Non-pigmented ciliary epithelial cell (primary cell): ENCODE data around the gene NGEF.
"Not testable (repeated sequence)": the region's sequence is repeated elsewhere in the genome, so short reads cannot be mapped to it uniquely, and the experiment has no call there.

Experiments
- DNase-seq: peaks from one replicate; pipeline ENCODE4 v3.0.0-alpha.2; 2010; ENCODE audit warnings: low read depth

NGEF gene, protein sequence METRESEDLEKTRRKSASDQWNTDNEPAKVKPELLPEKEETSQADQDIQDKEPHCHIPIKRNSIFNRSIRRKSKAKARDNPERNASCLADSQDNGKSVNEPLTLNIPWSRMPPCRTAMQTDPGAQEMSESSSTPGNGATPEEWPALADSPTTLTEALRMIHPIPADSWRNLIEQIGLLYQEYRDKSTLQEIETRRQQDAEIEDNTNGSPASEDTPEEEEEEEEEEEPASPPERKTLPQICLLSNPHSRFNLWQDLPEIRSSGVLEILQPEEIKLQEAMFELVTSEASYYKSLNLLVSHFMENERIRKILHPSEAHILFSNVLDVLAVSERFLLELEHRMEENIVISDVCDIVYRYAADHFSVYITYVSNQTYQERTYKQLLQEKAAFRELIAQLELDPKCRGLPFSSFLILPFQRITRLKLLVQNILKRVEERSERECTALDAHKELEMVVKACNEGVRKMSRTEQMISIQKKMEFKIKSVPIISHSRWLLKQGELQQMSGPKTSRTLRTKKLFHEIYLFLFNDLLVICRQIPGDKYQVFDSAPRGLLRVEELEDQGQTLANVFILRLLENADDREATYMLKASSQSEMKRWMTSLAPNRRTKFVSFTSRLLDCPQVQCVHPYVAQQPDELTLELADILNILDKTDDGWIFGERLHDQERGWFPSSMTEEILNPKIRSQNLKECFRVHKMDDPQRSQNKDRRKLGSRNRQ

DNA sequence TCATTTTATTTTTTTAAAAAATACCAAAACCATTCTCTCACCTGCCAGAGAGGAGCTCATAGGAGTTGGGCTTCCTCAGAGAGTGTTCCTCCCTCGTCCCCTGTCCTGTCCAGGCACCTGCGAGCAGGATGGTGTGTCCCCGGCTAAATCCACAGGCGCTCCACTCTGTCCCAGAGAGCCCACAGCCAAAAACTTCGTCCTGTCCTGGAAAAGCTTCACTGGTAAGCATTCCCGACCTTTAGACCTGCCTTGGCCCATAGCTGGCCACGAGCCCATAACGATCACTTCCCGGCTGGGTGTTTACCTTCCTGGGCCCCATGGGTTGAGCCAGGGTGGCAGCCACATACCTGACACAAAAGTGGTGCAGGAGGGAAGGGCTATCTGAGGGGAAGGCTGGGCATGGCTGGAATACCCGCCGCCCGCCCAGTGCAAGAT, at the start of gene NGEF:
NGEF (minus strand) TSS at position 230 of the 435 bp plus-strand sequence. CDS start 38,366 bp downstream, outside the sequence.
- DNase-seq = no peak

DNA sequence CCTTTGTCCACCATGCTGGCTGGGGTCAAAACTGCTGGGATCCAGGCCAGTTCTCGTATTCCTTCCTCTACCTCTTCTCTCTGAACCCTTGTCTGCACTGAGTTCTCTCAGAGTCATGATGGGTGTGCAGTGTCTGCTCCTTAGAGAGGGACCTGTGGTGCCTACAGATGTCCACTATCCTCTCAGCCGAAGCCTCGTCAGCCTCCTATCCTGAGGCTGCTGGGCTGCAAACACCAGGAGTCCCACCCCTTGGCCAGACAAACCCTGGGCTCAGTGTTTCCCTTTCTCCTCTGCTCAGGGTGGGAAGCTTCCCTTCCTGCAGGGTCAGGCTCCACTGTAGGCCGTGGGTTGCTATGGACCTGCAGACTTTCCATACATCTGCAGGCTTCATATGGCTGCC, 49.4 kb upstream of the NGEF start:
- no peak for DNase-seq

DNA sequence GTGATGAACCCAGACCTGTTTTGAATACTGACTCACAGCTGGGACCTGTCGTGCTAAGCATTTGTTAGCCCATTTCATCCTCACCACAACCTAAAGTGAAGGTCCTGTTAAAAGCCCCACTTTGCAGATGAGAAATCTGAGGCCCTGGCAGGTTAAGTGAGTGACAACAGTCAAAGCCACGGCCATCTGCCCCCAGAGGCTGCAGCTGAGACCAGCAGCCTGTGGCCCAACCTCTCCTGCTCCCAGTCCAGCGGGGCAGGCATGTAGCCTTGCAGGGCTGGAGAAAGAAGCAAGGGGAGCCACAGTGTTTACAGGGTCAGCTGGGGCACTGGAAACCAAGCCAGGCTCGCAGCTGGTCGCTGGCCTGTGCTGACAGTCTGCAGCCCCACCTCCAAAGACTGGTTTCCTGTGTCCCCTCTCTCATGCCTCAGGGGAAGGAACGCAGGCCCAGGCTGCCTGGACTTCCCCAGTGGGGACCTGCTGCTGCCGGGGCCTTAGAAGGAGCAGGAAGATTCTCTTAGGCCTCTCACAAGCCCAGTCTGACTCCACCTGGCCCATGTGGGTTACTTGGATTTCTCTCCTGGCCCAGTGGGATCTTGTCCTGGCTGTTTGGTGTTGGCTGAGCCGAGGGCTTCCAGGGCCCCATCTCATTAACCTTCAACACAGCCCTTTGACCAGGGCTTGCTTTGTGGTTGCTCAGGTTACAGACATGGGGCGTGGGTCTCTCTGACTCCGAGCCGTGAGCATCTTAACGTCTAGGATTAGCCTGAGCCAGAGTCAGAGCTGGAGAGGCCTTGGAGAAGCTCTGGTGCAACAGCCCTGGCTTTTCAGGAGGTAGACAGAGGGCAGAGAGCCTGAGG, 48.8 kb upstream of the NGEF start:
- no peak for DNase-seq

DNA sequence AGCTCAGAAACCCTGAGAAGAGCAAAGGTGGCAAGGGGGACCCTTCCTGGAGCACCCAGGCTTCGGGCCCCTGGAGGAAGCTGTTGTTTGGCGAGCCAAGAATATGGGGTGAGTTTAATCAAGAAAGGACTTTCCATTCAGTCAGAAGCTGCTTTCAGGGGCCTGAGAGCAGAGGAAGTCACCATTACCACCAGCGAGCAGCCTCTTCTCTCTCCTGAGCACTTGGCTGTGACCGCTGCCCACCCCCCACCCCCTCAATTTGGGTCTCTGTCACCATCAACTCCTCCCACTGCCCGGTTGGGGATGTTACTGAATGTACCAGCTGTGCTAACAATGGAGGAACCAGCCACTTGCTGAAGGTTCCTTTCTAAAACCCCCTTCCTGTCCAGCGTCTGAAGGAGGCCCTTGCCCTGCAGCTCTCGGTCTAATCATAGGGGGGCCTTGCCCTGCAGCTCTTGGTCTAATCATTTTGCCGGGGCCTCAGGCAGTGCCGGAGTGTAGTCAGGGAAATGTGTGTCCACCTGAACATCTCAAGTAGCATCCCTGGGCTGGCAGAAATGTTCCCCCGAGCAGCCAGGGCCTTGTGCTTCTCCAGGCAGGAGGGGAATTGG, 48.0 kb upstream of the NGEF start:
- no peak for DNase-seq

DNA sequence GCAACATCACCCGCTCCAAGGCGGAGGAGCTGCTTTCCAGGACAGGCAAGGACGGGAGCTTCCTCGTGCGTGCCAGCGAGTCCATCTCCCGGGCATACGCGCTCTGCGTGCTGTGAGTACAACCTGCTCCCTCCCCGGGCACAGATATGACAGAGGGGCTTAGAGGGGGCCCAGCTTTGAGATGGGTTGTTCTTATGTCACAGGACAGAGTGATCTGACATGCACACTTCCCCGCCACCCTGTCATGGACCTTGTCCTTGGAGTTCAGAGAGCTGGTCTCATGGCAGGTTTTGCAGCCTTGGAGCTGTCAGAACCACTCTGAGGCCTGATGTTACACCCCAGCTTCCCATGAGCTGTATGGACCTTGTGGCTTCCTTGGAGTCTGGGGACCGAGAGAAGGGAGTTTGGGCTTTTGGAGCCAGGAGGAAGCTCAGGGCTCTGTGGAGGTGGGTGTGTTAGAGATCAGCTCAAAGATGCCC, 47.5 kb upstream of the NGEF start:
- no peak for DNase-seq

DNA sequence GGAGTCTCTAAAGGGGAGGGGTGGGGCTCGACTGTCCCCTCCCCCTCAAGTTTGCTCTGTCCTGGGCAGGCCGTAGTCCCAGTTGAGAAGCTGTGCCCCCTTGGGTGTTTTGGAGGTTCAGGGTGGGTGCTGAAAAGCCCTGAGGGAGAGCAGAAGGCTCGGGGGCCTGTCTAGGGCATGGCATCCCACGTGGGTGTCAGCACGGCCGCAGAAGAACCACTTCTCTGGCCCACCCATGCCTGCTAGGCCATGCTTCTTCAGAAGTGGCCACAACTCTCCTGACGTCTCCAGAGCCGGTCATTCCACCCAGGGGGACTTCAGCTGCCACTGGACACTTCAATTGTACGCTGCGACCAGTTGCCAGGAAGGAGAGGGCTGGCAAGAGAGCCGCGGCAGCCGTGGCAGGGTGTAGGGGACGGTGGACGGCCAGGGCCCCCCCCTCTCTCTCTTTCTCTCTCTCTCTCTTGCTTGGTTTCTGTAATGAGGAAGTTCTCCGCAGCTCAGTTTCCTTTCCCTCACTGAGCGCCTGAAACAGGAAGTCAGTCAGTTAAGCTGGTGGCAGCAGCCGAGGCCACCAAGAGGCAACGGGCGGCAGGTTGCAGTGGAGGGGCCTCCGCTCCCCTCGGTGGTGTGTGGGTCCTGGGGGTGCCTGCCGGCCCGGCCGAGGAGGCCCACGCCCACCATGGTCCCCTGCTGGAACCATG, 46.9 kb upstream of the NGEF start, which contains the start of gene INPP5D:
INPP5D (plus strand) TSS at position 546 of the 704 bp plus-strand sequence; CDS start at position 683, 137 bp downstream.
- no peak for DNase-seq

DNA sequence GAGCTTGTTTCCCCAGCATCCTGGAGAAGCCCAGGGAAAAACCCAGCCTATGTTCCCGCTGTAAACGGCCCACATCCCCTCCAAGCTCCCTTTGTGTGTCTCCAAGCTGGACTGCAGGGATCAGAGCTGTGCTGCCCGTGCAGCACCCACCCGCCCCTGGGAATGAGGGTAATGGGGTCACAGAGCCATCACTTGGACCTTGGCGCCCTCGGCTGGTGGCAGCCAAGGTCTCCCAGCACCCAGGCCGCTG, 46.4 kb upstream of the NGEF start:
- DNase-seq = no peak

DNA sequence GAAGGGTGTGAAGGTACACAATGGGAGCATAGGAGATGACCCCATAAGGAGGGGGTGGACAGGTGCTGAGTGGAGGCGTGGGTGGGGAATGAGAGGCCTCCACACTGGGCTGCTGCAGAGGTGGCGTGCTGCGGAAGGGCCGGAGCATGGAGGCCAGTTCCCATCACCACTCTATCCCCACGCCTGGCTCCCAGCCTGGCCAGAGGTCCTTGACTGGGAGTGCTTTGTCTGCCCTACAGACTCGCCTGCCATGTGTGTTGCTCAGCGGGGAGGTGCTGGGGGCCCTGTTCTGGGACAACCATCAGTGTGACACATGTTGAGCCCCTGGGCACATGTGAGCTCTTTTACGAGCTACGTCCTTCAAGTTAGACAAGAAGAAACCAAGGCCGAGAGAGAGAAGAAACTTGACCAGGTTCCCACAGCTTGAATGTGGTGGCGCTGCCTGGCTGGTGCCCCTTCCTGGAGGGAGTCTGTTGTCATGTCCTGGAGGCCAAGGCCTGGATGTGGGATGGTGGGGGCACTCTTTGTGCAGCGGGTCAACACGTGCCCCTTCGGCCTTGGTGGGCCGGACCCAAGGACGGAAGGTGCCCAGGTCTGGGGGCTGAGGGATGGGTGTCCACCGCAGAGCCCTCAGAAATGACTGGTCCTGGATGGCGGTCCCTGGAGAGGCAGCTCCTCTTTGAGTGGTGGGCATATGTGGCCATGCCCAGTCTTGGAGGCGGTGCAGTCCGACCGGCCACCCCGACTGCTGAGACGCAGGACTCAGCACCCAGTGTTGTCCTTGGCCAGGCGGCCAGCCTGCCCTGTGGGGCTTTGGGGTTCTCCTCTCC, 45.9 kb upstream of the NGEF start:
- no peak for DNase-seq

DNA sequence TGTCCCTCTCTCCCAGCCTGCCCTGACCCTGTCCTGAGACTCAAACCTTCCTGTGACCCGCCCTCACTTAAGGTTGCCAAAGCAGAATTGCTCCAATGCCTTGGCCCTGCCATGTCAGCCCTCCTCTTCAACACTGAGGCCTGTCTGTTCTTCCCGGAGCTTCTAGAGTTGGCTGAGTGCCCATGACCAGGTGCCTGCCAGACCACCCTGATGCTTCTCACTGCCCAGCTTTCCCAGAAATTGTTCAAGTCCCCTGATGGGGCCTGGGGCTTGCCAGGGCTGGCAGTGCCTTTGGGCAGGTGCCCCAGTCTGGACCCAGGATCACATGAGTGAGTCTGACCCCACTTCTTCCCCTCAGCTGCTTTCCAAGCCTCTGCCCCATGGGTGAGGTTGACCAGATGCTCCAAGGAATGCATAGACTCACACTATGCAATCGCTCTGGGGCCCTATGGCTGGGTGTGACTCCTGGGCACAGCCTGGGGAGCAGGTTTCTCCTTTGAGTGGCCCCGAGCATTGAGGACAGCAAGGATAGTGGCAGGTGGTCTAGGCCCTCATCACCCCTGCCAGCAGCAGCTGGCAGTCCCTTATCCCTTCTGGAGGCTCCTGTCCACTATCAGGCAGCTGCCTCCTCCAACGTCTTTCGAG, 44.0 kb upstream of the NGEF start:
- DNase-seq = no peak

DNA sequence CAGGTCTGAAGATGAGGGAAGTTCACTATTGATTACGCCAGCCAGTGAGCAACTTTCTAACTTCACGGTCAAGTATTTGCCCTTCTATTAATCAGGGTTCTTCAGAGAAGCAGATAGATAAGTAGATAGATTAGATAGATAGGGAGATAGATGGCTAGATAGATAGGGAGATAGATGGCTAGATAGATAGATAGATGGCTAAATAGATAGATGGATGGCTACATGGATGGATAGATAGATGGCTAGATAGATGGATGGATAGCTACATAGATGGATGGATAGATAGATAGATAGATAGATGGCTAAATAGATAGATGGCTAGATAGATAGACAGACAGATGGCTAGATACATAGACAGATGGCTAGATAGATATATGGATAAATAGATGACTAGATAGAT, 42.3 kb upstream of the NGEF start:
- DNase-seq = no peak

DNA sequence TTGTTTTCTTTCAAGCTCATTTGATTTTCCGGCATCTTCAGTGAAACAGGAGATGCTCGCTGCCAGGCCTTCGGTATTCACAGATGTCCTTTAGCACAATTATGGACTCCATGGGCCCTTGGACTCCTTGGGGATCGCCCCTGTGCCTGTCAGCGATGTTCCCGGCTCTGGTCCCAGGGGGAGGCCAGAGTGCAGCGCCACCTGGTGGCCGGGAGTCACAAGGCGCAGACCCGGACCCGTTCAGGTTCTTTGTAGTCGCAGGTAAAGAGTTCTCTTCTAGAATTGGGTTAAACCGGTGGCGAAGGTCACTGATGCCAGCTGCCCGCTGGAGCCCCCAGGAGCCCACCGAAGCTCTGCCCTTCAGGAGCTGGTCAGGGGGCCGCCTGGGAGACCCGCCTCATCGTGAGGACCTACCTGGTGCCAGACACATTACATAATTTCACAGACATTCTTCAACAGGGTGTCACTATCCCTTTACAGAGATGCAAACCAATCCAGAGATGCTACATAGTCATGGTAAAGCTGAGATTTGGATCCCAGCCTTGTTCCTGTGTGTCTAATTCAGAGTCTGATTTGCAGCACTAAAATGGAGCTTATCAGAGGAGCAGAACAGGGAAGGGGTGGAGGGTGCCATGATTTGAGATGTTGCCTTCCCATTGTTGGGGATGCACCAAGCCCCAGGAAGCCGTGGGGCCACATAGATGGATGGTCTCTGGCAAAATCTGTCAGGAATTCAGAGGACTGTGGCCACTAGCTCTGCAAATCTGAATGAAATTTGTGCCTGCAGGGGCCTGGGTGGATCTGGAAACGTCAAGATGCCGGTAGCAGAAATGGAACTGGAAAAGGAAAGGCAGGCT, 41.1 kb upstream of the NGEF start:
- DNase-seq = no peak

DNA sequence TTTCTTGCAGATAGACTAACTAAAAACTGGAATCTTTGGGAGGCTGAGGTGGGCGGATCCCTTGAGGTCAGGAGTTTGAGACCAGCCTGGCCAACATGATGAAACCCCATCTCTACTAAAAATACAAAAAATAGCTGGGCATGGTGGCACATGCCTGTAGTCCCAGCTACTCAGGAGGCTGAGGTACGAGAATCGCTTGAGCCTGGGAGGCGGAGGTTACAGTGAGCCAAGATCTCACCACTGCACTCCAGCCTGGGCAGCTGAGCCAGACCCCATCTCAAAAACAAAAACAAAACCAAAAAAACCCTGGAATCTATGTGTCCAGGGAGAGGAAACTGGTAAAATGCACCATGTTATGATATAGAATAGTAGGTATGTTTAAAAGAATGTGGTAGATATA, 39.5 kb upstream of the NGEF start:
- not testable (repeated sequence) for DNase-seq

DNA sequence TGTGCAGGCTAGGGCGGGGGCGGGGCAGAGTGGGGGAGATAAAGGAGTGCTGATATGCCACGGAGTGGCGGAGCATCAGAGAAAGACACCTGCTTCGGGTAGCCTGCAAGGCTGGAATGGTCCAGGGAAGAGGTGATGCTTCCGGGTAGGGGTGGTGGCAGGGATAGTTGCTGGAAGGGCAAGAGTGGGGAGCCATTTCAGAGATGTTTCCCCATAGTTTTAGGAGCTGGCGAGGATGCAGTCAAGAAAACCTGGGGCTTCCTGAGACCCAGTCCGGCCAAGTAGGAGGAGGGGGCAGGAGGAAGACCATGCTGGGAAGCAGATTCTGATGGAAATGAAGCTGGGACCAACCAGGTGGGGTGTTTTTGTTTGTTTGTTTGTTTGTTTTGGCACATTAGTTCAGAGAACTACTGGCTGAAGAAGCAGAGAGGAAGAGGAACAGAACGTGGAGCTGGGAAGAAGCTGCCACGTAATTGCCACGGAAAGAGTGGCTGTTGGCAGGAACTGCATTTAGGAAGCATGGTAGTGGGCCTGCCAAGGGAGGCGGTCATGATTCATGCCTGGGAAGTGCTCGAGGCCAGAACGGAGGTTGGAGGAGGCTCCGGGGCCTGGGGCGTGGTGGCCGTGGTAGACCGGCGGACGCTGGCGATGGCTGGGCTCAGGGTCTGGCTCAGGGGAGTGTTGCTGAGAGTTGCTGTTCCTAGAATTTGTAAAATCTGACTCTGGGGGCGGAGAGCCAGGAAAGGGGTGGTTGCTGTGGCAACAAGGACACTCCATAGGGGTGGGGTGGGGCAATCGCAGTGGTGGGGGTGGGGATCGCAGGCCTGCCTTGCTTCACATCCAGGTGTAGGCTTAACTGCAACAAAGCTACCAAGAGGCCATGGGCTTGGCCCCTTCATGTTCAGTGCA, 38.4 kb upstream of the NGEF start:
- no peak for DNase-seq

DNA sequence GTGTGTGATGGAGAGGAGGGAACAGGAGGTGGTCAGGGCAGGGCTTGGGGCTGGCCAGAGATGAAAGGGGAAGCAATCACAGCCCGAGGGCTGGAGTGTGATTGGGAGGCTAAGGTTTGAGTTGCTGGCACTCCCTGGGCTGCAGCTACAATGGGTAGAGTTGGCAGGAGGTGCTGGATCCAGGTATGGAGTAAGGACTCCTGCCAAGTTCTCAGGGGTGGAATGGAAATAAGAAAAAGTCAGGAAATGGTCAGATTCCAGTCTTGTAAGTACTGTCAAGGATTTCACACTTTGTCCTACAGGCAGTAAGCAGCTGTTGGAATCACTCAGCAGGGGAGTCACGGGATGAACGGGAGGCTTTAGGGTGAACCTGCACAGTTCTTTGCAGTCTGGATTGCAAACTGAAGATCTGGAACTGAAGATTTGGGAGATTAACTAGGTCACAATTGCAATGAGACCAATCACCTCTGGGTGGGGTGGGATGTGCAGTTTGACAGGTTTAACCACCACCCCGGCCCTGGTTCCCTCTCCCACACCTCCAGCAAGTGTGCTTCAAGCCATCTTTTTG, 36.2 kb upstream of the NGEF start:
- no peak for DNase-seq

DNA sequence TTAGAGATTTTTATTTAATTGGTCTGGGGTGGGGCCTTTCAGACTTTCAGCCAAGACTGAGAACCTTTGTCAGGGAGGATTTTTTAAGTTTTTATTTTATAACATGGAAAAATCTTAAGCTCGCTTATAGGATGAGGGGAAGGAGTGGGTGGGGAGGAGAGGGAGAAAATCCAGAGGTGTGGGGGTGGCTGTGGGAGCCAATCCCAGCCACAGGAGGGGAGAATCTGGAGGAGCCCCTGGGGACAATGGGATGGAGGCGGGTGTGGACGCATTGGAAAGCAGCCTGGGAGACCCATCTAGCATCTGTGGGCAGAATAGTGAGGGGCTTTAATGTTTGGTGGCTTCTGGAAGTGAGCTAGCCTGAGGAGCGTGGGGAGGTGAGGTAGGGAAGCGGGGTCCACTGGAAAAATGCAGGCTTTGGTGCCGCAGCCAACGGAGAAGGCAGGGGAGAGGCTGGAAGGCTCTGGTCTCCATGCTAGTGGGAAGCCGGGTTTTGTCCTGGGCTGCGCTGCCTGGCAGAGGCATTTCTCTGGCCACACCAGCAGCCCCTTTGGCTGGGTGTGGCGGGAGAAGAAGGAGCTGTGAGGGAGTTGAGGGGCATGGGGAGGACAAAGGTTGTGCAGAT, 35.6 kb upstream of the NGEF start:
- no peak for DNase-seq

DNA sequence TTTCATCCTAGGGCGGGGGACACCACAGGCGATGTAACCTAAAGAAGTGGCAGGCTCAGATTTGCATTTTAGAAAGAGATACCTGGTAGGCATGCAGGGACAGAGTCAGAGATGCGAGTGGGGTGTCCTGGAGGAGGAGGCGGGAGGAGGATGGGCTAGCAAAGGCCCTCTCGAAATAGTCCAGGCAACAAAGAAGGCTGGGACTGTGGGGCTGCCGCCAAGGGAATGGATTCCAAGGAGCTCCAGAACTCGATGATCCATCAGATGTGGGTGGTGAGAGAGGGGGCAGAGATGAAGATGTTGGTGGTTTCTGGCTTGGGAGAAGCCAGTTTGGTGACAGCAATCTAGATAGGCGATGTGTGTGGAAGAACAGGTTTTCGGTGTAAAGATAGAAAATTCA, 34.6 kb upstream of the NGEF start:
- no peak for DNase-seq

DNA sequence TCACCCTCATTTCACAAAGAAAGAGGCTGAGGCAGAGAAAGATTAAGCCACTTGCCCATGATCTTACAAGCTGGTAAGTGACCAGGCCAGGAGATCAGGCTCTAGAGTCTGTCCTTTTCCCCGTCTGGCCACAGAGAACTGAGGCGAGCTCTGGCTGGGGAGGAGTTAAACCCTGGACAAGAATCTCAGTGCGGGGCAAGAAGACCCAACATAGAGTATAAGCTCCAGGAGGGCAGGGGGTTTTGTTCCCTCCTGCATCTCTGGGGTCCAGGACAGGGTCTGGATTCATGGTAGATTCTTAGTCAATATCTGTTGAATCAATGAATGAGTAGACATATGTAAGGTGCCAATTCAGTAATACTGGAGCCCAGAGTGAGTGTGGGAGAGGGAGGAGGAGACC, 34.1 kb upstream of the NGEF start:
- no peak for DNase-seq
